IPS DF 4.7 (cell line): ENCODE data around the gene RARB.

Source experiments
- DNase-seq: peaks from one replicate; pipeline ENCODE4 v3.0.0-alpha.2; 2013; ENCODE audit warnings: low spot score; ENCODE audit errors: extremely low read depth

The RARB gene

DNA sequence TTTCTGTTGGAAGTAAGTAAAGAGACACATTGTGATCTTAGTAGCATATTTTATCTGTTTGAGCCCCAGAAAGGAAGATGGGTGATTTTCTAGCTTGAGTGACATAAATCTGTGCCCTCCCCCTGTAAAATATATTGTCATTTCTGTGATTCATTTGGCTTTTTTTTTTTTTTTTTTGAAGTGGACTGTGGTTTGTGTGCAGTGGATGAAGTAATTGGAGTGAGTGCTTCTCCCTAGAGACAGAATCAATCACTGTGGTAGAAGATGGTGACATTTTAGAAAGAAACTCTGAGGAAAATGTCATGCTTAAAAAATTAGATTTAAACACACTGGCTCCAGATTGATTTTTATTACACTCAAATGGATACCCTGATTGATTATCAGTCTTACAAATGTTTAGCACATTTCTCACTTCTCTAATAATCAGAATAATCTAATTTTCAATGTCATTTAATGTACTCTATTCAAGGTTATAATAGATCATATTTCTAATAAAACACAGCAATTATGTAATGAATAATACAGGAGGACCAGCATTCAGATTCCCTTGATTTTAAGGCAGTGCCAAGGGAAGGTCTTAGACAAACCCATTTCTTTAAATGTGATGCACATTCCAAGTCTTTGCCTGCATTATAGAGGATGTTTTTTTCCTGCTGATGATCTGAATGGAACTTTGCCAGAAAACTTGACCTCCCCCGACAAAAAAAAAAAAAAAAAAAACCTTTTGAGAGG, 120.0 kb downstream of the RARB start:
- DNase-seq = no peak

DNA sequence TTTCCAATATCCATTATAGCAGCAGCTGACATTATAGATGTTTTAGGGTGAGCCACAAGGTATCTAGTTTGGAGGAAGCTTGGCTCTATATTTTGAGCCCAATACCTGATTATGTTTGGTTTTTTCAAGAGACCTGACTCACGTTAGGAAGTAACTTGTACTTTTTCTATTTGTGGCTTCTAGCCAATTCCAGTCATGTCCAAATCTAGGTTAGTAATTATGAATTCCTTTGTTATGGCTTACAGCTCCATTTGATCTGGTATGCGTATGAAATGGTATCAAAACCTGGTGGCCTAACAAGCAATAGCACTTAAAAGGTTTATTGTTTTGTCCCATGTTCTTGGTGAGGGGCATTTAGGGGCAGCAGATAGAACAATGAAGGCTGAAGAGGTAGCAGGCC, 120.8 kb downstream of the RARB start:
- no peak for DNase-seq

DNA sequence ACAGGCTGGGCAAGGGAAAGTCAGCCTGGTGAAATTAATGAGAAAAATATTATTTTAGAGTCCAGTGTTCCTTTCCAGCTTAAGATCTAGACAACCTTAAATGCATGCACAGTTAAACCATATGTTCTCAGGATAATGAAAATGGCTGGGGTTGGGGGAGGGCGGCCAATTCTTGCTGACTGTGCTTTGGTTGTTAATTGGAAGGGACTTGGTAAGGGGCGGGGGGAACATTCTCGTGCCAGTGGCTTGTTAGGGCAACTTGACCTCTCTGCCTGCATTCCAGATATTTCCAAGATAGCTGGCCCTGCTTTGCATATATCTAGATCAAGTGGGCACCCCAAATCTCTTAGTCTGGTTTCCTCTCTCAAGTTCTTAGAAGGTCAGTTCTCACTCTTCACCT, 124.2 kb downstream of the RARB start:
- DNase-seq = no peak

GRCh38 chr3:25554376-25554775, 126.3 kb downstream of the RARB start:
- no peak for DNase-seq

GRCh38 chr3:25555695-25556437, 127.8 kb downstream of the RARB start:
- DNase-seq = no peak

GRCh38 chr3:25556447-25556846, 128.4 kb downstream of the RARB start:
- no peak for DNase-seq

DNA sequence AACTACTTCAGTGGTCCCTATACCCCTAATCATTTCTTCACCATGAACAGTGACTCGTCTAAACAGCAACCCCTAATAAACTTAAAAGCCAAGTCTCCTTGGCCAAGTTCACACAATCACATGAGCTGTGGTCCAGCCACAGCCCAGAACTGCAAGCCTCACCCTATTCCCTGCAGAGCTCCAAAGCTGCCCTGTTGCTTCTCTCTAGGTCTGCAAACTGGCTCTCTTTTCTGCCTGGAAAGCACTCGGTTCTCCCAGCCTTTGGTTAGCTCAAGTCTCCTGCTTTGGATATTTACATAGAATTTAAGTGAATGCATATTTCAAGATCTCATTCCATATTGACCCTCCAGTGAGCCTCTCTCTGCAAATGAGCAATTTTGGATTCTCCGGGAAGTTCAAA, 129.6 kb downstream of the RARB start:
- DNase-seq = no peak

DNA sequence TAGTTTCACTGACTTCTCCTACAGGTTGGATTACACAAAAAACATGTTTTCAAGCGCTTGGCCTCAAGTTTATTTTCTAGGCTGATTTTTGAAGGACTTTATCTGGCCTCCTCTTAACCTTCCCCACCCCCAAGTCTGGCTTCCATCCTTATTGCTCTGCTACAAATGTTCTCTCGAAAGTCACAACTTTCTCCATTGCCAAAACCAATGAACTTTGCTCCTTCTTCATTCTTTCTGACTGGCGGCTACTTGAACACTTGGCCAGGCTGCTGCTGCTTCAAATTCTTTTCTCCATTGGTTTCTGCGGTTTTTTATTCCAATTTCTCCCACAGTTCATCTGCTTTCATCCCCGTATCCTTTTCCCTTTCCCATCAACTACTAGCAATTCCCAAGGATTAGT, 130.1 kb downstream of the RARB start:
- DNase-seq = no peak

GRCh38 chr3:25558796-25559195, 130.7 kb downstream of the RARB start:
- DNase-seq = no peak

- DNase-seq = no peak
Measured at GRCh38 chr3:25563601-25564000, 135.5 kb downstream of the RARB start.

- DNase-seq = no peak
Measured at GRCh38 chr3:25564075-25564474, 136.0 kb downstream of the RARB start.

- no peak for DNase-seq
Measured at GRCh38 chr3:25565807-25566206, 137.7 kb downstream of the RARB start.

DNA sequence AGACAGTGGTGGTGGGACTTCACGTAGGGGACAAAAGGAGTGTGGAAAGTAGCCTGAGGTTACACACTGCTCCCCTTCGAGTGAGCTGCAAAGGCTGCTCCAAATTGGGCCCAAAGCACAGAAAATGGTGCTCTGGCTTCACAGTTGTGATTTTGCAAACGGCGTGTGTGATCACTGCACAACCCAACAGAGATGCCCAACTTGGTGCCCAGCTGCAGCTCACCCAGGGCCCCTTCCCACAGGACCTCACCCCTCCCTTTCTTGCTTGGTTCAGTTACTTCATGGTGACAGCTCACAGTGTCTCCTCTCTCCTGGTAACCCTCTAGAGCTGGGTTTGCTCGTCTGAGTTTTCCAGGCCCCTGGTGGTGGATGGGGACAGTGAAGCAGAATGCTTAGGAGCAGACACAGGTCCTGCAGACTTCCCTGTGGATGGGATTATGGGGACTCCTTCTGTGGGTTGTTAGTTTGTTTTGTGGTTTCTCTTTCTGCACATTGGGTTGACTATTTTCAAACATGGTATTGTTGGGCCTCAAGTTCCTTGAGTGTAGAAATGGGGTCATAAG, 138.4 kb downstream of the RARB start:
- DNase-seq = no peak

- DNase-seq = no peak
Measured at GRCh38 chr3:25567388-25567787, 139.3 kb downstream of the RARB start.

DNA sequence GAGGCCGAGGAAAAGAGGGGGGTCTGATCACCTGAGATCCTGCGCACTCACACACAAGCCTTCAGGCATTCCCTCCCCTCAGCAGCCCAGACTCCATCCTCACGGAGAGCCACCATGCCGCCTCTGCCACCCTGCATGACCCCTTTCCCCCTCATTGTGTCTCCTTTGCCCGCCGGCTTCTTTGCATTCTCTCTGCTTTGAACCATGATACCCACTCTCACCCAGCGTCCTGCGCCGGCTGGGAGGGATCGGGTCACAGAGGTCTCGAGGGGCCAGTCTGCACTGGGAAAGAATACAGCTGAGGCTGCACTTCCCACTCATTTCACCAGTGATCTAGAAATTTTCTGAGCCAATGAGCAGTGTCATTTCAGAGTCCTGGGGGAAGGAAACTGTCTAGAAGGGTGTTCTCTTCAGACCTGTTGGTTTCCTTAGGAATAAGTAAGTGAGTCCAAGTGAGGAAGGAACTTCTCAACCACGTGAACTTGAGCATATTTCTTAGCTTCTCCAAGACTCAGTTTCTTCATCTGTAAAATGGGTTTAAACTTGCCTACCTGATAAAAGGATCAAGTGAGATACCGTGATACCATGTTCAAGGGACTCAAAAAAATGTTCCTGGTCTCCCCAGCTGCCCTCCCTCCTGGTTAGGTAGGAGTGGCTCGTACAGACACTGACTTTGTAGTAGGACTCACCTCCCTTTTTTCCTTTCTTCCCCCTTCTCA, 139.9 kb downstream of the RARB start:
- DNase-seq = no peak

DNA sequence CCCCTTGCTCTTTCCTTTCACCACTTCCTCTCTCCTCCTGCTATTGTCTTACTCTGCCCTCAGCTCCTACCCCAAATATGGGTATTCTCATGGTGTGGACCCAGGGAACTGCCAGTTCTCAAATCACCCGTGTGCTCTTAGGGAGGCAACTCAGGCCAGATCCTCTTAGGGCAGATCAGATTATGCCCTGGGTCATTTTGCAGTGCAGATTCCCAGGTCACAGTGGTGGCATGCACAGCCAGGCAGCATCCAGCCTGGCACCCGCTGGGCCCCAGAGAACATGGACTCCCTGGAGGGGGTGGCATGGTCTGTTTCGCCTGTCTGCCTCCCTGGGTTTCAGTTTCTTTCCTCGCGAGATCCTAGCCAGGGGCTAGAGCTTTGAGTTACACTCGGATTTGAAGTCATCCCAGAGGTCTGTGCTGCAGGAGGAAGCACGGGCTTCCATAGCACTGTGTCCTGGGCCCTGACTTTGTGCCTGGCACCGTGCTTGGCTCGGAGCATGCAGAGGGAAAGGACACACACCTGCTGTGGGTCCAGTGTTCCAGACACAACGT, 140.5 kb downstream of the RARB start:
- DNase-seq = no peak

DNA sequence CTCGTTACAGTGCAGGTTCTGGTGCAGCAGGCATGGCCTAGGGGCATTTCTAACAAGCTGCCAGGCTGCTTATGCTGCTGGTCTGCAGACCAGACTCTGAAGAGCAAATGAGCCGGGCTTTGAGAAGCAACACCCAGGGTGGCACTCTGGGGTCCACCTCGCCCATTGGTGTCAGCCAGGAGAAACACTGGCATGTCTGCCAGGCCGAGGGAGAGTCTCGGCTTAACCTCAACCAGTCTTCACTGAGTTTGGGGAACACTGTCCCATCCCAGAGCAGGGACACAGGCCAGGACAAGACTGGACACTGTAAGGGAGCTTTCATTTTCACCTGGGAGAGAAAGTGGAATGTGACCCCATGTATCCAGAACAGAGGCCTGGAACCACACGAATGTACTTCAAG, 143.2 kb downstream of the RARB start:
- no peak for DNase-seq

- DNase-seq = no peak
Measured at GRCh38 chr3:25572336-25572735, 144.3 kb downstream of the RARB start.

- DNase-seq = no peak
Measured at GRCh38 chr3:25572919-25573385, 144.9 kb downstream of the RARB start.

DNA sequence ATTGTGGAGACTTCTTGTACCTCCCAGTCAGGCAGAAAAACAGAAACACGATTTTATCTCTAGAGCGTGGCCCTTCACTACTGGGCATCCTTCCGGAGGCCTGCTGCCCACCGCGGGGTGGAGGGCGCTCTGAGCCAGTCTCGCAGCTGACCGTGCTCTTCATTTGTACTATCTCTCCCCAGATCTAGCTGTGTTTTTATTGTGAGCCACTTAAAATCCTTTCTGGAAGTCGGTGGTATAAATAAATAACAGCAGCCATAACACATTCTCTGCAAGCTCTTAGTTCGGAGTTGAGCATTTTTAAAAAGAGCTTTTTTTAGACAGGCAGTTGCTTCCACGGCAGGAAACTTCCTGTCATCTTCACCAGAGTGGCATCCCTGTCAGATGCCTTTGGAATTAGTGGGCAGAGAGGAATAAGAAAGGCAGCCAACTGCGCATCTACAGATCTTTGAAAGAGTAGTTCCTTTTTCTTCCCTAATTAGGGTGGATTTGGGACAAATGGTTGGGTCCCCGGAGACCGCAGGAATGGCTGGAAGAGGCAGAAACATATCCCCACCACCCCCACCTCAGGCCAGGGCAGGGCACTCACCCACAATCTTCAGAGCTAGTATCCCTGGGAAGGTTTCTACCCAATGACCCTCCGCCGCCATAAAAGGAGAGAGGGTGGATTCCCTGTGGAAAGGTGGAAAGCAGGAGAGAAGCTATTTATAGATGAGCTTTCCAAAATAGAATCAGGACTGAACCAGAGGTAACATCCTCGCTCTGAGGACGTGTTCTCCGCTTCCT, 145.5 kb downstream of the RARB start:
- no peak for DNase-seq
